IPS DF 4.7 (cell line): Measurements from ENCODE around the gene TNS2.
"Not testable (repeated sequence)": the region's sequence is repeated elsewhere in the genome, so short reads cannot be mapped to it uniquely, and the experiment has no call there.

Experiments
- DNase-seq: peaks from one replicate; pipeline ENCODE4 v3.0.0-alpha.2; 2013; ENCODE audit warnings: low spot score; ENCODE audit errors: extremely low read depth

The TNS2 gene

GRCh38 chr12:53093777-53094393 lies 44.0 kb downstream of the TNS2 start:
- no peak for DNase-seq

- DNase-seq = no peak
Measured at GRCh38 chr12:53094394-53094787, 44.5 kb downstream of the TNS2 start.

- DNase-seq = not testable (repeated sequence)
Measured at GRCh38 chr12:53094796-53095595, 45.1 kb downstream of the TNS2 start.

- DNase-seq = not testable (repeated sequence)
Measured at GRCh38 chr12:53095596-53095895, 45.7 kb downstream of the TNS2 start.

- no peak for DNase-seq
Measured at GRCh38 chr12:53096089-53096741, 46.4 kb downstream of the TNS2 start.

- no peak for DNase-seq
Measured at GRCh38 chr12:53096759-53097158, 46.9 kb downstream of the TNS2 start.

- DNase-seq = no peak
Measured at GRCh38 chr12:53097207-53097563, 47.3 kb downstream of the TNS2 start.

GRCh38 chr12:53097564-53098353 lies 47.9 kb downstream of the TNS2 start, which contains the start of gene IGFBP6:
Gene IGFBP6, plus strand, starts transcription at chr12:53097667. Its CDS starts 51 bp downstream, at chr12:53097718.
- no peak for DNase-seq

GRCh38 chr12:53098354-53098981 lies 48.6 kb downstream of the TNS2 start:
- DNase-seq = no peak

GRCh38 chr12:53099071-53099882 lies 49.4 kb downstream of the TNS2 start:
- DNase-seq = no peak

GRCh38 chr12:53100466-53101151 lies 50.7 kb downstream of the TNS2 start:
- no peak for DNase-seq

GRCh38 chr12:53101266-53101665 lies 51.4 kb downstream of the TNS2 start:
- no peak for DNase-seq

GRCh38 chr12:53101931-53102781 lies 52.3 kb downstream of the TNS2 start:
- no peak for DNase-seq

GRCh38 chr12:53102883-53103807 lies 53.3 kb downstream of the TNS2 start, which contains the start of gene SOAT2:
Gene SOAT2, plus strand, starts transcription at chr12:53103486. Its CDS starts 92 bp downstream, at chr12:53103578.
- DNase-seq = no peak

GRCh38 chr12:53103860-53104305 lies 54.0 kb downstream of the TNS2 start:
- no peak for DNase-seq

GRCh38 chr12:53105256-53105655 lies 55.4 kb downstream of the TNS2 start:
- DNase-seq = no peak

- no peak for DNase-seq
Measured at GRCh38 chr12:53105712-53106439, 56.0 kb downstream of the TNS2 start.
